ENCODE data around the gene PMPCA.

GRCh38 chr9:136412962-136413361 is 2.5 kb downstream of the PMPCA start:
- TF ChIP-seq, protein P1, sequence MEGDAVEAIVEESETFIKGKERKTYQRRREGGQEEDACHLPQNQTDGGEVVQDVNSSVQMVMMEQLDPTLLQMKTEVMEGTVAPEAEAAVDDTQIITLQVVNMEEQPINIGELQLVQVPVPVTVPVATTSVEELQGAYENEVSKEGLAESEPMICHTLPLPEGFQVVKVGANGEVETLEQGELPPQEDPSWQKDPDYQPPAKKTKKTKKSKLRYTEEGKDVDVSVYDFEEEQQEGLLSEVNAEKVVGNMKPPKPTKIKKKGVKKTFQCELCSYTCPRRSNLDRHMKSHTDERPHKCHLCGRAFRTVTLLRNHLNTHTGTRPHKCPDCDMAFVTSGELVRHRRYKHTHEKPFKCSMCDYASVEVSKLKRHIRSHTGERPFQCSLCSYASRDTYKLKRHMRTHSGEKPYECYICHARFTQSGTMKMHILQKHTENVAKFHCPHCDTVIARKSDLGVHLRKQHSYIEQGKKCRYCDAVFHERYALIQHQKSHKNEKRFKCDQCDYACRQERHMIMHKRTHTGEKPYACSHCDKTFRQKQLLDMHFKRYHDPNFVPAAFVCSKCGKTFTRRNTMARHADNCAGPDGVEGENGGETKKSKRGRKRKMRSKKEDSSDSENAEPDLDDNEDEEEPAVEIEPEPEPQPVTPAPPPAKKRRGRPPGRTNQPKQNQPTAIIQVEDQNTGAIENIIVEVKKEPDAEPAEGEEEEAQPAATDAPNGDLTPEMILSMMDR (IDR thresholded peaks at IDR 0.05): no peak
- no peak for TF ChIP-seq POLR2A (IDR thresholded peaks at IDR 0.05)
